ENCODE results near the gene TTC7B. TPM values are rescaled to one million over a fixed set of nuclear protein-coding genes. Genes with fewer than 3 reads are reported as not detected.

The TTC7B gene
- polyA plus RNA-seq, 1 donor from 2014 or later = 19.9 TPM

GRCh38 chr14:90820958-90821357, 4.7 kb upstream of the TTC7B start:
- no peak overlapping the region for H3K4me2 ChIP-seq (ENCODE audit: low read length)
- H3F3A ChIP-seq (ENCODE audit: insufficient read depth, low read length, poor library complexity, severe bottlenecking) = no peaks in the 10 kb centered on the region
- no peak for TF ChIP-seq MXI1 (conservative IDR thresholded peaks at IDR 0.05; ENCODE audit: poor library complexity, severe bottlenecking)
- no peak overlapping the region for H3K27ac ChIP-seq (ENCODE audit: low read length)
- H3K9me3 ChIP-seq (ENCODE audit: low read length) = no peaks in the 10 kb centered on the region
- no peaks in the 10 kb centered on the region for H3K79me2 ChIP-seq (replicated peaks; ENCODE audit: insufficient read depth, low read length)
- no peak overlapping the region for H2AFZ ChIP-seq (ENCODE audit: low read depth, low read length)
- no peaks in the 10 kb centered on the region for H3K9me2 ChIP-seq (ENCODE audit: insufficient read depth, low read length)
- no peaks in the 10 kb centered on the region for H3K27me3 ChIP-seq (ENCODE audit: insufficient read depth, low read depth, low read length)
- no peak overlapping the region for H3K9ac ChIP-seq (ENCODE audit: low read length)
- H4K20me1 ChIP-seq (ENCODE audit: insufficient read depth) = no peaks in the 10 kb centered on the region
- no peaks in the 10 kb centered on the region for H3K36me3 ChIP-seq (ENCODE audit: insufficient read depth, low read length)
- no peak overlapping the region for H3K4me3 ChIP-seq (ENCODE audit: low read length)

GRCh38 chr14:90819734-90820393, 3.6 kb upstream of the TTC7B start:
- H3K79me2 ChIP-seq (replicated peaks; ENCODE audit: insufficient read depth, low read length) = peaks cover 9% of the 10 kb centered on the region
- no peaks in the 10 kb centered on the region for H3K36me3 ChIP-seq (ENCODE audit: insufficient read depth, low read length)
- no peak overlapping the region for H3K27ac ChIP-seq (ENCODE audit: low read length)
- H3K4me2 ChIP-seq (ENCODE audit: low read length) = no peak overlapping the region
- no peaks in the 10 kb centered on the region for H3F3A ChIP-seq (ENCODE audit: insufficient read depth, low read length, poor library complexity, severe bottlenecking)
- no peak overlapping the region for H2AFZ ChIP-seq (ENCODE audit: low read depth, low read length)
- H3K9me3 ChIP-seq (ENCODE audit: low read length) = no peaks in the 10 kb centered on the region
- H3K9ac ChIP-seq (ENCODE audit: low read length) = no peak overlapping the region
- H4K20me1 ChIP-seq (ENCODE audit: insufficient read depth) = no peaks in the 10 kb centered on the region
- no peaks in the 10 kb centered on the region for H3K27me3 ChIP-seq (ENCODE audit: insufficient read depth, low read depth, low read length)
- TF ChIP-seq EZH2 (IDR thresholded peaks at IDR 0.05; ENCODE audit: borderline replicate concordance, insufficient read depth, low read length, poor library complexity, severe bottlenecking) (no peak), MXI1 (conservative IDR thresholded peaks at IDR 0.05; ENCODE audit: poor library complexity, severe bottlenecking) (no peak), RAD21 (conservative IDR thresholded peaks at IDR 0.05) (no peak), EP300 (conservative IDR thresholded peaks at IDR 0.05; ENCODE audit: poor library complexity, severe bottlenecking) (no peak), POLR2AphosphoS5 (IDR thresholded peaks at IDR 0.05) (no peak), REST (IDR thresholded peaks at IDR 0.05; ENCODE audit: borderline replicate concordance) (no peak), CTCF (IDR thresholded peaks at IDR 0.05; ENCODE audit: poor library complexity, severe bottlenecking) (no peak), SMC3 (conservative IDR thresholded peaks at IDR 0.05; ENCODE audit: poor library complexity) (no peak), TAF1 (IDR thresholded peaks at IDR 0.05; ENCODE audit: low read depth) (no peak)
- H3K4me3 ChIP-seq (ENCODE audit: low read length) = no peak overlapping the region
- H3K9me2 ChIP-seq (ENCODE audit: insufficient read depth, low read length) = no peaks in the 10 kb centered on the region
